Endometrial microvascular endothelial cells (primary cell): ENCODE results near the gene CAPNS2. TPM values are rescaled to one million over a fixed set of nuclear protein-coding genes. Genes with fewer than 3 reads are reported as not detected.

Experiments used
- in situ Hi-C: cut with HindIII; loops from 2 replicates; pipeline ENCODE4 v1.10.0; 2017; ENCODE audit warnings: low sequenced_read_pairs, low pct_unique_long_range_greater_than_20kb; ENCODE audit errors: inconsistent ontology term
- total RNA-seq: library from RNA; depleted of rRNA; stranded (reverse); fragments of >200 nt; gene quantifications from one replicate; pipeline ENCODE4 v1.2.3, GENCODE V29; 2015; ENCODE audit errors: inconsistent ontology term

Gene CAPNS2
- total RNA-seq = not detected

- in situ Hi-C loops = no loop called here
These were observed at the start of gene CAPNS2 for GRCh38 chr16:55566432-55567175. Gene CAPNS2, plus strand, starts transcription at chr16:55566684. Its CDS starts 73 bp downstream, at chr16:55566757.

- in situ Hi-C loops = no loop called here
These were observed 44.7 kb upstream of the CAPNS2 start for GRCh38 chr16:55521792-55522191.

DNA sequence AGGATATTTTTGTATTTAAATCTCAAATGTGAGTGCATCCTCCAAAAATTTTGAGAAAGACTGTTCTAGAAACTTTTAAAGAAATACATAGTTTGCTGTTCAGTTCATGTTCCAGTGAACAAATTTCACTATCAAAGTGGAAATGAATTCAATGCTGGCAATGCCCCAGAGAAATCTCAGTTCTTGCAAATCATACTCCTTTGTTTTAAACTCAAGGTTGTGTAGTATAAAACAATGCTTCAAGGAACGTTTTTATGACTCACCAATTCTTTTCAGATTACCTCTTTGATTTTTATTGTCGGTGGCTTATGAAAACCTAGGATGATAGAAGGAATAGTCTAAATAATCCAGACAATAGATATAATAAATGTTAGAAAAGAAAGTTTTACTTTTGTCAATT lies 40.0 kb upstream of the CAPNS2 start:
- in situ Hi-C loops = no loop called here

DNA sequence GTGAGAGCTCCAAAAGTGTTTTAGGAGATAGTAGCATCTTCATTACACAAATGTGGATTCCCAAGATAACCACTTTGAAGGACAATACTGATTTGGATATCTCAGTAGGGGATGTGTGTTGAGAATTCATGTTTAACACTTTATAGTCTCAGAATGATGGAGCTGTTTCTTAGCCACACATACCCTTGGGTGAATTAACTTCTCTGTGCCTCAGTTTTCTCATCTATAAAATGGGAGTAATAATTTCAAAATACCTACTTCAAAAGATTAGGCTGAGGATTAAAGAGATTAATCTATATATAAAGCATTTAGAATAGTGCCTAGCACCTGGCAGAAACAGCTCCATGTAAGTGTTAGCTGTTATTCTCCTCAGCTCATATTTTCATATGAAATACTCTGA lies 38.6 kb upstream of the CAPNS2 start:
- in situ Hi-C loops = no loop called here

GRCh38 chr16:55529018-55529417 lies 37.5 kb upstream of the CAPNS2 start:
- in situ Hi-C loops = no loop called here

DNA sequence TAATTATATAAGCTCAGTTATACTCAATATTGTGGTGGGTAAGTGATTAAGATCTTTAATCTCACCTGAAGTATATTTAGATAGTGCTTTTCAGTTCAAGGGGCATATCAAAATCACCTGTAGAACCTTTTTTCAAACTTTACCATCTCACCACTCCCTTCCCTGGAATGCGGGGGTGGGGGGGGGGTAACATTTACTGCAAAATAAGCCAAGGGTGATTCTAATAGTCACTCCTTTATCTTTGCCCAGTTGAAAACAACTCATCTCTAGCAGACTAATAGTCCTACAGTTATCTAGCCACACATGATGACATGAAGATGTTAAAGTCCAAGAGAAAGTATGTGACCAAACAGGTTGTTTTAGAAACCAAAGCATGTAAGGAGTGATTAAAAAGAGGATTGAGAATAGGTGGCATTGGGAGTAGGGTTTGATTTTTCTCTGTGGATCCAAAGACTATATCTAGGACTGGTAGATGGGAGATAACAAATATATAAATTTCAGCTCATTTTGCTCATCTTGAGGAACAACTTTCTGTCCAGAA lies 36.1 kb upstream of the CAPNS2 start:
- in situ Hi-C loops = no loop called here

DNA sequence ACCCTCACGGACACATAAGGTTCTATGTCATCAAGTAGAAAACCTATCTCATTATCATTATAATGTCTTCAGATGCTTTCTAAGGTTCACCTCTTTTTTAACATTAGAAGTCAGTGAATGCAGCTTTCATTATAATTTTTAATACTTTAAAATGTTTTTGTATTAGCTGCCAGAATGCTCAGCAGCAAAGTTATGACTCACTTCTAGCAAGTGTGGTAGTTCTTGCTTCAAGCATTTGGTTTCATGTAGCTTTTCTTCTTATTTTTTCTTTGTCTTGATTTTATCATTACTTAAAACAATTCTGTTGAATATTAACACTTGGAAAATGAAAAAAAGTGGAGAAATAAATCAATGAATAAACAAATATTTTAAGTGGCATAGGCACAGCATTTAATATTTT lies 34.3 kb upstream of the CAPNS2 start:
- in situ Hi-C loops = no loop called here

GRCh38 chr16:55534756-55535155 lies 31.7 kb upstream of the CAPNS2 start:
- in situ Hi-C loops = no loop called here

DNA sequence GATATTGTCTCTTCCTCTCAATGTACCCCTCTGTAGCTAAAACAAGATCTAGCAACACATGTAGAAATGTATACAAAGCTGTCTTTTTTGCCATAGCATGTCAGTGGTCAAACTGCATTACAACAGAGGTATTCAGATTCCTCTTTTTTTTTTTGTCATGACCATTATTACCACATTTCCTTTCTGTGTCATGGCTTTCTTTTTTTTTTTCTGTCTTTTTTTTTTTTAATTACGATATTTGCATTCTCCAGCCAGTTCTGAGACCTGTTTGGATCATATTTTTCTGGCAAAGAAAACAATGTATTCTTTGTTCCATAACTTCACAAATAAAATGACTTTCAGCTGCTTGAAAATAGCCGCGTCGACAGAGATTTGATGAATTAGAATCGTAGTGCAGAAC lies 27.4 kb upstream of the CAPNS2 start:
- in situ Hi-C loops = no loop called here

- in situ Hi-C loops = no loop called here
These were observed 27.0 kb upstream of the CAPNS2 start for GRCh38 chr16:55539488-55539887.

DNA sequence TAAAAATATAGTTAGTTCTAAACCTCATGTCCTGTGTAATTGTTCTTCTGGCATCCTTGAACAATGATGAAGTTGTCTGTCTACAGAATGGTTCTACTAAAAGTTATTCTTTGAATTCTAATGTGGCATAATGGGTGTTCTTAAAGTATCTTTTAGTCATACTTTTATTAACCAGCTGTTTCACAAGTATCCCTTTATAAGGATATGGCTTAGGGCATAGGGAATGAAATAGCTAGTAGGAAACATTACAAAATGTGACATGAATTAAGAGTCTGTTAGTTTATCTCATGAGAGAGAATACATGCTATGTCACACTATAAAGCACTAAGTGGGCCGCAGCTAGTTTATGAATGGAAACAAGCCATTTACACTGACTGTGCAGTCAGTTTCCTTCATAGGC lies 26.3 kb upstream of the CAPNS2 start:
- in situ Hi-C loops = no loop called here

- in situ Hi-C loops = no loop called here
These were observed 23.9 kb upstream of the CAPNS2 start for GRCh38 chr16:55542459-55543082.

- in situ Hi-C loops = no loop called here
These were observed 23.0 kb upstream of the CAPNS2 start for GRCh38 chr16:55543472-55543871.

GRCh38 chr16:55552621-55553020 lies 13.9 kb upstream of the CAPNS2 start:
- in situ Hi-C loops = no loop called here

- in situ Hi-C loops = no loop called here
These were observed 11.0 kb upstream of the CAPNS2 start for GRCh38 chr16:55555436-55555835.

GRCh38 chr16:55557186-55557585 lies 9.3 kb upstream of the CAPNS2 start:
- in situ Hi-C loops = no loop called here

DNA sequence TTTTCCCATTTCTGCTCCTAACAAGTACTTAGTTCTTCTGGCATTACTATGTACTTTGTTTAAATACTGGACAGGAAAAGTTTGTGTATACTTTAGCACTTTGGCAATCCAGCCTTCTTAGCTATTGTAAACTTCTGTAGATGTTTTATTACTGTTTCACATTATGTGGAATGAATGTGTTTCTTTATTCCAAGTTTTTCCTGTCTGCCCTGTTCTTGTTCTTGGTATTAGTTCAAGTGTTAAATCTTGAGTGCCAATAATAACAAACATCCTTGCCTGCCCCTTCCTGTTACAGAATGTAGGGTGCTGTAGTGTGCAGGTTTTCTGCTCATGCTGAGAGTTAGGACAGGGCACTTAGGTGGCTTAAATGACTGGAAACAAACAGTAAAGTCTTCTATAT lies 7.3 kb upstream of the CAPNS2 start:
- in situ Hi-C loops = no loop called here

- in situ Hi-C loops = no loop called here
These were observed 6.5 kb upstream of the CAPNS2 start for GRCh38 chr16:55559933-55560516.

DNA sequence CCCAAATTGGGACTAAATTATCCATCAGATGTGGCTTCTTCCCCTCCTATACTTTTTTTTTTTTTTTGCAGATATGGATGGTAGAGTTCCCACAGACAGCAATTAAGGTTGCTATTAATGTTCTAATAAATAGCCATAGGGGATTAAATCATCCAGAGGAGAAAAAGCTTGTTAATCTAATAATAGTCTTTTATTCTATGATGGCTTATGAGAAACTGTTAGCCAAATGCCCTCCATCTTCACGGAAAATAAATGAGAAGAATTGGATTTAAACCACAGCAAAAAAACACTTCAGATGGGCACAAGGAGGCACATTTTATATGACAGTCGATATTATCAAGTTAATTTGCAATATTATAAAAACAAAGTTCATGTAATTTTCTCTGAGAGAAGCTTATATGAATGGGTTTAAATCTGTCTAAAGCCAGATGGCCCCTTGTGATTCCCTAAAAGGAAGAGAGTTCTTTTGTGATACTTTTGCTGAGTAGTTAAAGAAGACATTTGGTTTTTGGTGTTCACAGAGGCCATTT lies 5.1 kb upstream of the CAPNS2 start:
- in situ Hi-C loops = no loop called here

DNA sequence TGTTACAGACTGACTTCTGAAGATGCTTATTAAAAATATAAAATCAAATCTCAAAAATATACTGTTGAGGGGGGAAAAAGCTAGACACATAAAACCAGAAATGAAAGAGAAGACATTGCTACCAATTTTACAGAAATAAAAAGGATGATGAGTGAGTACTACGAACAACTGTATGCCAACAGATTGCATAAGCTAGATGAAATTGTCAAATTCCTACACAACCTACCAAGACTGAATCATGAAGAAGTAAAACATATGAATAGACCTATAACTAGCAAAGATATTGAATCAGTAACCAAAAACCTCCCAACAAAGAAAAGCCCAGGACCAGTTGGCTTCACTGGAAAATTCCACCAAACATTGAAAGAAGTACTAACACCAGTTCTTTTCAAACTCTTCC lies 3.5 kb upstream of the CAPNS2 start:
- in situ Hi-C loops = no loop called here
